ENCODE results near the gene RBM10.

Gene RBM10

DNA sequence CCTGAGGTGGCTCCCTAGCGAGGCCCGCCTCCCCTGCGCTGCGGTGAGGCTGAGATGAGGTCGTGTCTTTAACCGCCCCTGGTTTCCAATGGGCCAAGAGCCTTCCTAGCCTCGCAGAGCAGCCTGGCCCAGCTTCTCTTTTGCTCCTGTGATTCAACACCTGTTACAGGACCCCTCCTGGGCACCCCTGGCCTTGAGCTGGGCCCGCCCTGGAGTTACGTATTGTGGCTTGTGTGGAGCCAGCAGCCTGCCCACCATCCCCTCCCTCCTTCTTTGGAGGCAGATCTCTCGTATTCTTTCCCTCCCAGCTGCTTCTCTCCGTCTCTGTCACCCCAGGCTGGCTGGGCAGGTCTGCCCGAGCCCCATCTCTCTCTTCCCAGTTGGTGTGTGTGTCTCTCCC, 29.4 kb downstream of the RBM10 start:
- H3K4me1 Mint-ChIP-seq: no peaks in the 10 kb centered on the region
- H3K27ac Mint-ChIP-seq: no peak overlapping the region
- no peak overlapping the region for H3K4me3 Mint-ChIP-seq
- H3K9me3 Mint-ChIP-seq: peaks cover 51% of the 10 kb centered on the region
- TF ChIP-seq, protein P1, sequence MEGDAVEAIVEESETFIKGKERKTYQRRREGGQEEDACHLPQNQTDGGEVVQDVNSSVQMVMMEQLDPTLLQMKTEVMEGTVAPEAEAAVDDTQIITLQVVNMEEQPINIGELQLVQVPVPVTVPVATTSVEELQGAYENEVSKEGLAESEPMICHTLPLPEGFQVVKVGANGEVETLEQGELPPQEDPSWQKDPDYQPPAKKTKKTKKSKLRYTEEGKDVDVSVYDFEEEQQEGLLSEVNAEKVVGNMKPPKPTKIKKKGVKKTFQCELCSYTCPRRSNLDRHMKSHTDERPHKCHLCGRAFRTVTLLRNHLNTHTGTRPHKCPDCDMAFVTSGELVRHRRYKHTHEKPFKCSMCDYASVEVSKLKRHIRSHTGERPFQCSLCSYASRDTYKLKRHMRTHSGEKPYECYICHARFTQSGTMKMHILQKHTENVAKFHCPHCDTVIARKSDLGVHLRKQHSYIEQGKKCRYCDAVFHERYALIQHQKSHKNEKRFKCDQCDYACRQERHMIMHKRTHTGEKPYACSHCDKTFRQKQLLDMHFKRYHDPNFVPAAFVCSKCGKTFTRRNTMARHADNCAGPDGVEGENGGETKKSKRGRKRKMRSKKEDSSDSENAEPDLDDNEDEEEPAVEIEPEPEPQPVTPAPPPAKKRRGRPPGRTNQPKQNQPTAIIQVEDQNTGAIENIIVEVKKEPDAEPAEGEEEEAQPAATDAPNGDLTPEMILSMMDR (IDR thresholded peaks at IDR 0.05): no peak
- peaks cover 45% of the 10 kb centered on the region for H3K36me3 Mint-ChIP-seq (ENCODE audit: low read depth)
- peaks cover 13% of the 10 kb centered on the region for H3K27me3 Mint-ChIP-seq (ENCODE audit: low read depth, poor library complexity)
- DNase-seq: no peak

DNA sequence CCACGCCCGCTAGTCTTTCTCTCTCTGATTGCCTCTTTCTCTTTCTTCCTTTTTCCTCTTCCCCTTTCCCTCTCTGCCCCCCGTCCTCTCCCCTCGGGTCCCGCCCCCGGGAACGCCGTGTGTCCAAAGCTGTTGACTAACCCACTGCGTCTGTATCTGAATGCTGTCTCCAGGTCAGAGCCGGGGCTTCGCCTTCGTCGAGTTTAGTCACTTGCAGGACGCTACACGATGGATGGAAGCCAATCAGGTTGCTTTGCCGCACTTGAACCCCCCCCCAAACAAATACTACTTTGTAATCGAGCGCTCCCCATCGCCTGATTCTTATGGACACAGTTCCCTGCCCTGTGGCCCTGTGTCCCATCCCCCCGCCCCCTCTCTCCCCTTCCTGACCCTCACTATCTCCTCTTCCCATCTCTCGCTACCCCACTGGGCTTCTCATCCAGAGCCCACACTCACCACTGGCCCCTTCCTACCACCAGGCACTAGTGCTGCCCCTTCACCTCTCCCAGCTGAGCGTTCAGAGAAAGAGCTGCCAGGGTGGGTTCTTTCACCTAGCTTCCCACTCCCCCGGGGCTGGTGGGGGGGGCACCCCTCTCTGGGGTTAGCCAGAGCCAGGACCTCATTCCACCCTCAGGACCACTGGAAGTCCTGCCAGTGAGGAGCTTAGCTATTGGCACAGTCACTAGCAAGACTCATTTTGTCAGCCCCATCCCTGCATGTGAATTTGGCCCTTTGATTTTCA, 30.0 kb downstream of the RBM10 start:
- Mint-ChIP-seq H3K4me3 (no peak overlapping the region), H3K9me3 (peaks cover 54% of the 10 kb centered on the region)
- DNase-seq: no peak

DNA sequence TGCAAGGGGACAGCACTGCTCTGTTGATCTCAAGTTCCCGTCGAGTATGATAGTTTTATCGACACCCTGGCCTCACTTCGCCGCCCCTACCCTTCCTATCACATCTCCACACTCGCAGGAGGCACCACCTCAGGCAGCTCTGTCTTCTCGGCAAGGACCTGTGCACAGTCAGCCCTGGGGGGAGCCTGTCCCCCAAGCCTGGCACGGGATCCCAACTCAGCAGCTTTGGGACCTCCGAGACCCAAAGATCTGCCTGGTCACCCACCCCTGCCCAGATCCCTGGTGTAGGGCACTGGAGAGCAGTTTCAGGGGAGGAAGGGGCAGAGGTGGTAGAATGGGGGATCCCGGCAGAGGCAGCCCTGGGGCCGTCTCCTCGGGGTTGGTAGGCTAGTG, 30.6 kb downstream of the RBM10 start:
- H3K9me3 Mint-ChIP-seq: peaks cover 54% of the 10 kb centered on the region
- H3K27ac Mint-ChIP-seq: no peak overlapping the region
- no peaks in the 10 kb centered on the region for H3K4me1 Mint-ChIP-seq
- H3K36me3 Mint-ChIP-seq (ENCODE audit: low read depth): peaks cover 49% of the 10 kb centered on the region
- no peak overlapping the region for H3K4me3 Mint-ChIP-seq
- TF ChIP-seq, protein P1 (IDR thresholded peaks at IDR 0.05): no peak
- peaks cover 10% of the 10 kb centered on the region for H3K27me3 Mint-ChIP-seq (ENCODE audit: low read depth, poor library complexity)
- no peak for DNase-seq

More for the DNA sequence above, 30.0 kb downstream of the RBM10 start:
- Mint-ChIP-seq H3K27ac (no peak overlapping the region), H3K4me1 (no peaks in the 10 kb centered on the region), H3K27me3 (ENCODE audit: low read depth, poor library complexity) (peaks cover 13% of the 10 kb centered on the region), H3K36me3 (ENCODE audit: low read depth) (peaks cover 45% of the 10 kb centered on the region)
- TF ChIP-seq, protein P1 (IDR thresholded peaks at IDR 0.05): no peak

DNA sequence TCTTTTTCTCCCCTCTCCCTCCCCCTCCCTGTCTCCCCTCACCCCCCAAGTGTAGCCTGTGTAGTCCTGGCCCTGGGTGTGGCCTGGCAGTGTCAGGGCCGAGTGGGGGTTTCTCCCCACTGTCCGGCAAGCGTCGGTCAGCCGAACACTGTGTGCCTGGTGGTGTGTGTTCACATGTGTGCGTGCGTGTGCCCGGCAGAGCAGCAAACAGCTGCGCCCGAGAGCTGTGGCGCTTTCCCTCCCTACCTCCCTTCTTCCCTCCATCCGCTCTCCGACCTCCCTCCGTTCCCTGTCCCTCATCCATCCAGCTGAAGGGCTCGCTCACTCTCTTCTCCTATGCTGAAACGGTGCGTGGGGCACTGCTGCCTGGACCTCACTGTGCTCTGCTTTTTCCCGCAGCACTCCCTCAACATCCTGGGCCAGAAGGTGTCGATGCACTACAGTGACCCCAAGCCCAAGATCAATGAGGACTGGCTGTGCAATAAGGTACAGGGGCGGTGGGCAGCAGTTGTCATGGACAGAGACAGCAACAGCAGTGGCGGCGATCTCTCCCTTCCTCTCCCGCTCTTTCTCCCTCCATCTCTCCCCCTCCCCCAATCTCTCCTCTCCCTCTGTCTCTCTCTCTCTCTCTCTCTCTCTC, 31.2 kb downstream of the RBM10 start:
- Mint-ChIP-seq H3K9me3 (peaks cover 56% of the 10 kb centered on the region), H3K27ac (no peak overlapping the region), H3K36me3 (ENCODE audit: low read depth) (peaks cover 51% of the 10 kb centered on the region), H3K4me1 (no peaks in the 10 kb centered on the region), H3K27me3 (ENCODE audit: low read depth, poor library complexity) (peaks cover 10% of the 10 kb centered on the region), H3K4me3 (no peak overlapping the region)
- TF ChIP-seq, protein P1 (IDR thresholded peaks at IDR 0.05): no peak
- no peak for DNase-seq

DNA sequence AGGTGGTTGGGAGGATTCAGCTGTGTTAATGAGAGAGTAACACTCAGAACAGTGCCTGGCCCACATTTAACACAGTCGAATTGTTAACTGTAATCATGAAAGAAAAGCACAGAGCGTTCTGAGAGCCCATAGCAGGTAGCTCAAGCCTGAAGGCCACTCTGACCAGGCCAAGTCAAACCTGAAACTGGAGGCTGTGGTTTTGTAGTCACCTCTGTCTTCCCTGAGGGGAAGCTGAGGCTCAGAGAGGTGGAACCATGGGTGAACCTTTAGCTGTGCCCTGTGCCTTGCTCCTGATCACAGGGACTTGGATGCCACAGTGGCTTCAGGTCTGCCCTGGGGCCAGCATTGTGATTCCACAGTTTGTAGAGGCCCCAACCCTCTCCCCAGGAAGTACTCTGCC, 32.1 kb downstream of the RBM10 start:
- DNase-seq: no peak
- H3K9me3 Mint-ChIP-seq: peaks cover 54% of the 10 kb centered on the region
- H3K36me3 Mint-ChIP-seq (ENCODE audit: low read depth): peaks cover 44% of the 10 kb centered on the region
- peaks cover 10% of the 10 kb centered on the region for H3K27me3 Mint-ChIP-seq (ENCODE audit: low read depth, poor library complexity)
- TF ChIP-seq, protein P1 (IDR thresholded peaks at IDR 0.05): no peak
- no peak overlapping the region for H3K4me3 Mint-ChIP-seq
- H3K4me1 Mint-ChIP-seq: no peaks in the 10 kb centered on the region
- H3K27ac Mint-ChIP-seq: no peak overlapping the region
